Sigmoid colon (tissue), 7 donors: ENCODE data around the gene CTSF. TPM values are rescaled to one million over a fixed set of nuclear protein-coding genes. Genes with fewer than 3 reads are reported as not detected.
"Not testable (repeated sequence)": the region's sequence is repeated elsewhere in the genome, so short reads cannot be mapped to it uniquely, and the experiment has no call there.

Experiments used
- DNase-seq: peaks from one replicate; pipeline ENCODE4 v3.0.0-alpha.2; 2019
- H3K27ac ChIP-seq, 4 donors: fragments of 200-600 bp; sonication (generic); one replicate each; pipeline ENCODE4 v1.5.1; 2016 to 2019; ENCODE audit warnings: mild to moderate bottlenecking in 1 of 4
- H3K27me3 ChIP-seq, 3 donors: fragments of 200-600 bp; sonication (generic); one replicate each; pipeline ENCODE4 v1.5.1; 2019; ENCODE audit warnings: mild to moderate bottlenecking in 1 of 3
- H3K36me3 ChIP-seq, 4 donors: fragments of 200-600 bp; sonication (generic); one replicate each; pipeline ENCODE4 v1.5.1; 2016 to 2019
- H3K4me1 ChIP-seq, 4 donors: fragments of 200-600 bp; sonication (generic); one replicate each; pipeline ENCODE4 v1.5.1; 2017 to 2019
- H3K4me3 ChIP-seq, 4 donors: fragments of 200-600 bp; sonication (generic); one replicate each; pipeline ENCODE4 v1.5.1; 2017 to 2019; ENCODE audit warnings: mild to moderate bottlenecking in 2 of 4, moderate library complexity in 1 of 4
- H3K9me3 ChIP-seq, 4 donors: fragments of 200-600 bp in 3 of 4; sonication (generic) in 3 of 4; one replicate each; pipeline versions ENCODE4 v1.5.1 to v1.6.1; 2013 to 2019
- CTCF ChIP-seq, 4 experiments: fragments of 450-650 bp in 3 of 4; fragments of 200-600 bp in 1 of 4; IDR thresholded peaks; one replicate each; pipeline ENCODE4 v1.5.1; 2016 to 2019; ENCODE audit warnings: antibody characterized with exemption in 4 of 4, mild to moderate bottlenecking in 3 of 4, moderate library complexity in 2 of 4
- EP300 ChIP-seq, 4 donors: sonication (generic); formaldehyde crosslinking; IDR thresholded peaks; one replicate each; pipeline ENCODE4 v1.6.1; 2017; ENCODE audit warnings: antibody characterized with exemption in 4 of 4
- POLR2A ChIP-seq, 2 donors: fragments of 450-650 bp; IDR thresholded peaks; one replicate each; pipeline ENCODE4 v1.6.1; 2016; ENCODE audit warnings: antibody characterized with exemption in 2 of 2, mild to moderate bottlenecking in 2 of 2, moderate library complexity in 2 of 2
- POLR2AphosphoS5 ChIP-seq, 4 donors: sonication (generic); formaldehyde crosslinking; IDR thresholded peaks; one replicate each; pipeline ENCODE4 v1.6.1; 2017; ENCODE audit warnings: antibody characterized with exemption in 4 of 4
- WGBS, 2 donors: extraction: QIAGEN DNeasy Blood & Tissue Kit; methylation state at CpG; one replicate each; pipeline ENCODE4 v1.1.7; 2013; 5-methylcytosine and 5-hydroxymethylcytosine counted together
- intact Hi-C: fragments of 100-400 bp; cut with DNase I; formaldehyde crosslinking; loops from one replicate; pipeline ENCODE4 v1.15.1; 2023
- polyA plus RNA-seq, 3 donors: library from polyadenylated mRNA; stranded (reverse); fragments of 200-250 nt; gene quantifications; one replicate each; pipeline ENCODE4 v1.2.3, GENCODE V29; 2013
- total RNA-seq, 4 donors: library from RNA; depleted of rRNA; stranded (reverse); fragments of >200 nt; gene quantifications; one replicate each; pipeline ENCODE4 v1.1.0, GENCODE V29; 2016
- donor health status: healthy with polysubstance abuse.
- donor health status: Bipolar disorder and iron deficiency.
- donor health status: healthy.

The CTSF gene
- total and polyA plus RNA-seq, 7 donors: 3.5 to 170 (median 121) TPM

- intact Hi-C loops: no loop called here
- WGBS, 2 donors: 89 to 93% methylated on average over 1 of the region's 1 CpG
- Histone ChIP-seq H3K4me1 (peaks cover 0 to 24% (median 18%) of the 10 kb centered on the region in 4 donors), H3K9me3 (no peaks in the 10 kb centered on the region), H3K36me3 (no peaks in the 10 kb centered on the region), H3K27ac (no peak overlapping the region), H3K4me3 (no peak overlapping the region), H3K27me3 (no peaks in the 10 kb centered on the region)
- DNase-seq: no peak
- TF ChIP-seq POLR2AphosphoS5 (IDR thresholded peaks at IDR 0.05): no peak
Observed at GRCh38 chr11:66612458-66612857, 44.1 kb upstream of the CTSF start.

DNA sequence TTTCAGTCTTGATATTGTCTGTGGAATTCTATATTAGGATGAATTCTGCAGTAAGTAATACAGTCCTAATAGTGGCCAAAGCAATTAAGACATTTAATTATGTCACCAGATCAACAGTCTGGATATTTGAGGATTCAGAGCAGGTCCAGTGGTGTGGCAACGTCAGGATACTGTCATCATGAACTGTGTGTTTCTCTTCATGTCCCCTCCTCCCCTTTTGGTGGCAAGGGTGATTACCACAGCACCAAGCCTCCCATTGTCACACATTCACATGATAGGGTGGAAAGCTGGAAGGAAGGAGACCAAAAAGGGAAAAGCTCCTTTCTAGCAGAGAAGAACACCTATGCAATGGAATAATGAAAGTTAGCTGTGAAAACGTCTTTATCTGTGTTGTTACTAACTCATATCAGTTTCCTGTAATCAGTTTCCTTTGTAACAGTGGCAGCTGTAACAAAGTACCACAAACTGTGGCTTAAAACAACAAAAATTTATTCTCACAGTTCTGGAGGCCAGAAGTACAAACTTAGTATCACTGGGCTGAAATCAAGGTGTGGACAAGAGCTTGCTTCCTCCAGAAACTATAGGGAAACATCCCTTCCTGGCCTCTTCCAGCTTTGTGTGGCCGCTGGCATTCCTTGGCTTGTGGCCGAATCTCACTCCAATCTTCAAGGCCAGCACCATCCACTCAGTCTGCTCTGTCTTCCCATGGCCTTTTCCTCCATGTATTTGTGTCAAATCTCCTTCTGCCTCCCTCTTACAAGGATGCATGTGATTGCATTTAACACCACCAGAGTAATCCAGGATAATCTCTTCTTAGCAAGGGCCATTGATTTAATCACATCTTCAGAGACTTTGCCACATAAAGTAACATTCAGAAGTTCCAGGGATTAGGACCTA is 41.6 kb upstream of the CTSF start:
- Histone ChIP-seq H3K27ac (peak overlapping the region in 1 of 4 donors; percentile 88), H3K27me3 (no peaks in the 10 kb centered on the region), H3K4me1 (peaks cover 0 to 22% (median 20%) of the 10 kb centered on the region in 4 donors), H3K36me3 (peaks cover 5 to 14% (median 11%) of the 10 kb centered on the region in 4 donors), H3K9me3 (no peaks in the 10 kb centered on the region), H3K4me3 (no peak overlapping the region)
- WGBS, 2 donors: 67 to 71% methylated on average over 4 of the region's 4 CpGs
- no peak for DNase-seq
- intact Hi-C loops: no loop called here
- TF ChIP-seq EP300 (IDR thresholded peaks at IDR 0.05) (no peak), CTCF (IDR thresholded peaks at IDR 0.05) (no peak), POLR2AphosphoS5 (IDR thresholded peaks at IDR 0.05) (no peak), POLR2A (IDR thresholded peaks at IDR 0.05) (no peak)

- no peaks in the 10 kb centered on the region for H3K9me3 ChIP-seq
- peaks cover 0 to 25% (median 23%) of the 10 kb centered on the region in 4 donors for H3K4me1 ChIP-seq
- TF ChIP-seq POLR2AphosphoS5 (IDR thresholded peaks at IDR 0.05): peak; percentile 12 to 63 (median 49)
- no peak for TF ChIP-seq POLR2A (IDR thresholded peaks at IDR 0.05)
- TF ChIP-seq CTCF (IDR thresholded peaks at IDR 0.05): no peak
- no peak for TF ChIP-seq EP300 (IDR thresholded peaks at IDR 0.05)
- 14 to 51% methylated on average over 8 of the region's 8 CpGs for WGBS, 2 donors
- DNase-seq: peak; percentile 96
- H3K4me3 ChIP-seq: peak overlapping the region in 1 of 4 donors; percentile 1
- H3K36me3 ChIP-seq: peaks cover 6 to 35% (median 18%) of the 10 kb centered on the region in 4 donors
- H3K27me3 ChIP-seq: no peaks in the 10 kb centered on the region
- H3K27ac ChIP-seq: peak overlapping the region; percentile 82 to 88 (median 88)
- intact Hi-C loops: no loop called here
Observed at GRCh38 chr11:66607126-66607834, 38.9 kb upstream of the CTSF start.

DNA sequence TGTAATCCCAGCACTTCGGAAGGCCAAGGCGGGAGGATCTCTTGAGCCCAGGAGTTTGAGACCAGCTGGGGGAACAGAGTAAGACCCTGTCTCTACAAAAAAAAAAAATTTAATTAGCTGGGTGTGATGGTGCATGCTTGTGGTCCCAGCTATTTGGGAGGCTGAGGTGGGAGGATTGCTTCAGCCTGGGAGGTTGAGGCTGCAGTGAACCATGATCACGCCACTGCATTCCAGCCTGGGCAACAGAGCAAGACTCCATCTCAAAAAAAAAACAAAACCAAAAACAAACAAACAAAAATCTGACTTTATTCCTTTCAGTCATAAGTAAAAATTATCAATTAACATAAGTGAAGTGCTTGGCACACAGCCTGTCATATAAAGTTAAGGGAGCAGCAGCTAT is 38.2 kb upstream of the CTSF start:
- H3K36me3 ChIP-seq: peaks cover 6 to 38% (median 18%) of the 10 kb centered on the region in 4 donors
- H3K4me3 ChIP-seq, DNase-seq, H3K27me3 ChIP-seq, H3K9me3 ChIP-seq, intact Hi-C loops: not testable (repeated sequence)
- peaks cover 0 to 32% (median 29%) of the 10 kb centered on the region in 4 donors for H3K4me1 ChIP-seq
- WGBS, 2 donors: 85 to 93% methylated on average over 3 of the region's 3 CpGs
- peak overlapping the region; percentile 82 to 88 (median 88) for H3K27ac ChIP-seq

DNA sequence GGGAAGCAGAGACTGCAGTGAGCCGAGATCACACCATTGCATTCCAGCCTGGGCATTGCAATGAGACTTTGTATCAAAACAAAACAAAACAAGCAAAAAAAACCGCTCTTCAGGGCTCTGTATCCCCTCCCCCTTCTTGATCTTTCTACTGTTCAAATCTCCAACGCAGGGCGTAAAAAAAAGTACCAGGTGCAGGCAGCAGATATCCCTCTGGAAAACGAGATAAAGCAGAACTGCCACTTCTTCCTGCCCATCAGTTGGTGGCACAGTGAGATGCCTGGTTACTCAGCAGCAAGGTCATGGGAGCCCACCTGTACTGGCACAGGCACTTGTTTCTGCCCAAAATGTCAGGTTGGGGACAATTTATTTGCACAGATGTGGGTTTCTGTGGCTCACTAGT is 35.7 kb upstream of the CTSF start:
- H3K27me3 ChIP-seq: no peaks in the 10 kb centered on the region
- WGBS, 2 donors: 81 to 85% methylated on average over 5 of the region's 5 CpGs
- peaks cover 11 to 56% (median 26%) of the 10 kb centered on the region in 4 donors for H3K36me3 ChIP-seq
- H3K4me1 ChIP-seq: peaks cover 0 to 32% (median 29%) of the 10 kb centered on the region in 4 donors
- TF ChIP-seq POLR2AphosphoS5 (IDR thresholded peaks at IDR 0.05) (no peak), POLR2A (IDR thresholded peaks at IDR 0.05) (no peak), EP300 (IDR thresholded peaks at IDR 0.05) (no peak), CTCF (IDR thresholded peaks at IDR 0.05) (no peak)
- no peak for DNase-seq
- intact Hi-C loops: no loop called here
- no peaks in the 10 kb centered on the region for H3K9me3 ChIP-seq
- no peak overlapping the region for H3K27ac ChIP-seq
- H3K4me3 ChIP-seq: no peak overlapping the region
